ENCODE data around the gene SNX20.

- TF ChIP-seq YY1 (IDR thresholded peaks at IDR 0.05; ENCODE audit: insufficient read depth, insufficient read length) (no peak), SUZ12 (IDR thresholded peaks at IDR 0.05; ENCODE audit: extremely low read depth, insufficient read depth, insufficient read length) (no peak), ZNF274 (IDR thresholded peaks at IDR 0.05; ENCODE audit: low read depth, low read length) (no peak)
These were observed 35.4 kb downstream of the SNX20 start for GRCh38 chr16:50645563-50646220.
